GM12892 (cell line): ENCODE results near the gene PCK1.

ENCODE experiments used
- DNase-seq: peaks from one replicate; pipeline ENCODE4 v3.0.0; 2011; ENCODE audit not compliant: insufficient read length
- FAIRE-seq: peaks from 2 replicates; lab custom pipeline; 2011; peaks lifted over from hg19 to GRCh38; lab: Jason Lieb, UNC
- POLR2A ChIP-seq: IDR thresholded peaks from 2 replicates; pipeline ENCODE4 v1.6.1; 2011; ENCODE audit warnings: low read depth, low read length, control low read depth
- POLR2AphosphoS5 ChIP-seq: IDR thresholded peaks from 2 replicates; pipeline ENCODE4 v1.6.1; 2011; ENCODE audit warnings: low read depth, low read length, control low read depth
- TAF1 ChIP-seq: IDR thresholded peaks from 2 replicates; pipeline ENCODE4 v1.6.1; 2011; ENCODE audit warnings: low read depth, mild to moderate bottlenecking, control low read depth, low read length, borderline replicate concordance

The PCK1 gene

GRCh38 chr20:57573242-57573641 is 12.3 kb downstream of the PCK1 start:
- DNase-seq (no peak), FAIRE-seq (no peak)
- TF ChIP-seq TAF1 (no peak), POLR2AphosphoS5 (no peak), POLR2A (no peak)

GRCh38 chr20:57573894-57574293 is 13.0 kb downstream of the PCK1 start:
- FAIRE-seq, result no peak
- no peak for DNase-seq
- TF ChIP-seq TAF1, result no peak
- TF ChIP-seq POLR2A, result no peak
- no peak for TF ChIP-seq POLR2AphosphoS5

- no peak for DNase-seq
- no peak for FAIRE-seq
- TF ChIP-seq TAF1 (no peak), POLR2AphosphoS5 (no peak), POLR2A (no peak)
These were observed 14.0 kb downstream of the PCK1 start for GRCh38 chr20:57574954-57575353.

- TF ChIP-seq POLR2A (no peak), POLR2AphosphoS5 (no peak), TAF1 (no peak)
- DNase-seq, result no peak
- FAIRE-seq, result no peak
These were observed 15.1 kb downstream of the PCK1 start for GRCh38 chr20:57576002-57576401.

GRCh38 chr20:57576617-57577550 is 16.0 kb downstream of the PCK1 start:
- DNase-seq, result no peak
- FAIRE-seq, result no peak
- no peak for TF ChIP-seq TAF1
- TF ChIP-seq POLR2A, result no peak
- TF ChIP-seq POLR2AphosphoS5, result no peak

- TF ChIP-seq POLR2A (no peak), TAF1 (no peak), POLR2AphosphoS5 (no peak)
- no peak for DNase-seq
- FAIRE-seq, result no peak
These were observed 17.0 kb downstream of the PCK1 start for GRCh38 chr20:57577679-57578475.

- TF ChIP-seq TAF1 (no peak), POLR2A (no peak)
- FAIRE-seq (no peak), DNase-seq (no peak)
These were observed 17.7 kb downstream of the PCK1 start for GRCh38 chr20:57578476-57579165.

- DNase-seq (no peak), FAIRE-seq (no peak)
- no peak for TF ChIP-seq POLR2A
- TF ChIP-seq POLR2AphosphoS5, result no peak
- no peak for TF ChIP-seq TAF1
These were observed 18.5 kb downstream of the PCK1 start for GRCh38 chr20:57579331-57579897.

- DNase-seq (no peak), FAIRE-seq (no peak)
- TF ChIP-seq TAF1 (no peak), POLR2AphosphoS5 (no peak), POLR2A (no peak)
These were observed 19.1 kb downstream of the PCK1 start for GRCh38 chr20:57579898-57580447.

GRCh38 chr20:57580478-57581201 is 19.7 kb downstream of the PCK1 start:
- TF ChIP-seq POLR2A (no peak), POLR2AphosphoS5 (no peak), TAF1 (no peak)
- DNase-seq (no peak), FAIRE-seq (no peak)
